Stimulated activated CD4-positive, alpha-beta T cell treated with anti-CD3 and anti-CD28 coated beads, Interleukin-2, amount 100 ng/mL, for 24 hours (primary cell): ENCODE results near the gene WWOX.
A peak's percentile ranks its signal among the peaks of the same experiment; 100 is the strongest.
"Not testable (repeated sequence)": the region's sequence is repeated elsewhere in the genome, so short reads cannot be mapped to it uniquely, and the experiment has no call there.

Experiments used
- DNase-seq, 2 donors: peaks; one replicate each; pipeline ENCODE4 v3.0.0-alpha.2; 2020

Gene WWOX

DNA sequence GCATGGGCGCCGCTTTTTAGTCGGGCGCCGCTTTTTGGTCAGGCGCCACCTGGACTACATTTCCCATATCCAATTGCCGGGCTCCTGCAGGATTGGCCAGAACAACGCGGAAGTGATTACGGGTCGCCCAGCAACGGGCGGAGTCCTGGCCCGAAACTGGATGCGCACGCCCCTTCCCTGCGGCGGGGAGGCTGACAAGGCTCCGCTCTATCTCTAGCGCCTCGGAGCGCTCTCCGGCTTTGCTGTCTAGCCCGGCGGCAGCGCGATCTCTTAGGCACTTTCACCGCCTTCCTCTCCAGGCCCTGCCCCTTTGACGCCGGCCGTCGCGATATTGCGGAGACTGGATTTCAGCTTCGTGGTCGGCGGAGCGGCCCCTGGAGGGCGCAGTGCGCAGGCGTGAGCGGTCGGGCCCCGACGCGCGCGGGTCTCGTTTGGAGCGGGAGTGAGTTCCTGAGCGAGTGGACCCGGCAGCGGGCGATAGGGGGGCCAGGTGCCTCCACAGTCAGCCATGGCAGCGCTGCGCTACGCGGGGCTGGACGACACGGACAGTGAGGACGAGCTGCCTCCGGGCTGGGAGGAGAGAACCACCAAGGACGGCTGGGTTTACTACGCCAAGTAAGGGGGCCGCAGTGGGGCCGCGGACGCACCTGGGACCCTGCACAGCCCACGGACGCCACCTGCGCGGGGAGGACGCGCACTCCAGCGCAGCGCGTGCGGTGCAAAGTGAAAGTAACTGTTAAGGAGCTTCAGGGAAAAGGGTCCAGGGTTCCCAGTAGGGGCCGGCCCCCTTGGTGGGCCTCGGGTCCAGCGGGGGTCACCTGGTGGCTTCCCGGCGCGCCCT, at the start of gene WWOX:
Gene WWOX, plus strand, starts transcription at position 384 of the 841 bp plus-strand sequence.
- DNase-seq, result peak; percentile 93 to 95

DNA sequence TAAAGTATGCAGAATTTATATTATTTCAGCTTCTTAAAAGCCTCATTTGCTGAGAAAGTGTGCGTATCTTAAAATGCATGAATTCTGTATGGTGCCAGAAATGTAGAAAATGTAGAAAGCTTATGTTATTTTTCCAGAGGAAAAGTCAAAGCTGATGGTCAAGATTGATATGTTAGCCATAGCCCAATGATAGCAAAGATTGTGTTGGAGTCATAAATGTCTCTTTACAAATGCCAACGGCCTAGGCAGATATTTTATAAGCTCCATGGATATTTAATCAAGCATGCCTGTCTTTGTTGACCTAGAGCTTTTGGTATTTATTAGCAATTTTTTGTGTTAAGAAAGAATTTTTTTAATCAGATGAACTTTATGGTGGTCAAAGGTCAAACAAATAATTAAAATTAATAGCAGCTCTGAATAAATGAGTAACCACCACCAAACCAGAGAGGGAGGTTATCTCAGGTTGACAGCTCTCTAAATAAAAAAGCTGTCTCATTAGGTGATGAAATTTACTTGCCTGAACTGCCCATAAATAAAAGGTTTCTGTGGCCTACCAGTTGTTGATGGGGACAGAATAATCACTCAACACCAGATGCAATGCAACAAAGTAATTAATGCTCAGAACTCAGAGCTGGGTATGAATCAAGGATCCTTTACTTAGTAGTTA, 48.6 kb upstream of the WWOX start:
- no peak for DNase-seq

DNA sequence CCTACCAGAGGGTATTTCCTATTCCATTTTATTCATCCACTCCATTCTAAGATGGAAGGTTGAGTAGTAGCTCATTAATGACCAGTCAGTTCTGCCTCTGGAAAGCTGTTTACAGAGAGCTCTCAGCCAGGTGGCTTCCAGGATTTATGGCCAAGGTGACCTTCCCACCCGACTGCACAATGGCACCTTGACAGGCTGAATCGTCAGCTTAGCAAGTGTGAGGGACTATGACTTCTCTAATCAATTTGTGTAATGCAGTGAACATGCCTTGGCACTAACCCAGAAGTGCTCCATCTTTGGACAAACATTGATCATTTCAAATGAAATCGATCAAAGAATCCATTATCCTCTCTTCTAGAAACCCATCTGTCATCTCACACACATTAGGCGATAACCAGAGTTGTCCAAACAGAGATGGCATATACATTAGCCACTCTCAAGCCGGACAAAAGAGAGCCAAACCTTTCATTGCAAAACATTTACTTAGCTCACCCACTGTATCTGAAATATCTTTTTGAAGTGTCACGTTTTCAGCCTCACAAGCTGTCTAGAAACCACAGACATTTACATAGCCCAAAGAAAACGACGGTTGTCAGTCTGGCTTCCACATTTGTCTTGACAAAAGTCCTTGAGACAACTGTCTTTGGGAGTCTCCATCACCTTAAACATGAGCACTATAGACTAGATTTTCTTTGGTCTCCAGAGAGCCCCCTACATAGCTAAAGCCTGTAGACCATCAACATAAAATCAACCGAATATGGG, 41.5 kb upstream of the WWOX start:
- DNase-seq, result no peak

DNA sequence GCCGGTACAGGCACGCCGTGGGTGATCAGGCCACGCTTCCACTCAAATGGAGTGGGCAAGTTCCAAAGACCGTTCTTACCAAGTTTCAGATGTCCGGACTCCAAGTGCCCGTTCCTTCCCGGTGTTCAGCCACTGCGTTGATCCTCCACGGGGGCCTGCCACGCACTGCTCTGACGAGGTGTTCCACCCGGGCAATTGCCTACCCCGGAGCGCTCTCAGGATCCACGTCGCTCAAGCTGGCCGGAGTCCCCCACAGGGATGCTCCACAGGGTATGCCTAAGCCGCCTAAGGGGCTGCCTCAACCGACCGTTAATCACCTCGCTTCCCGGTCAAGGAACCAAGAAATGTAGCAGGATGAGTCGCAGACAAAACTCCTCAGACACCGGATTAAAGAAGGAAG, 39.6 kb upstream of the WWOX start:
- DNase-seq, result not testable (repeated sequence)

DNA sequence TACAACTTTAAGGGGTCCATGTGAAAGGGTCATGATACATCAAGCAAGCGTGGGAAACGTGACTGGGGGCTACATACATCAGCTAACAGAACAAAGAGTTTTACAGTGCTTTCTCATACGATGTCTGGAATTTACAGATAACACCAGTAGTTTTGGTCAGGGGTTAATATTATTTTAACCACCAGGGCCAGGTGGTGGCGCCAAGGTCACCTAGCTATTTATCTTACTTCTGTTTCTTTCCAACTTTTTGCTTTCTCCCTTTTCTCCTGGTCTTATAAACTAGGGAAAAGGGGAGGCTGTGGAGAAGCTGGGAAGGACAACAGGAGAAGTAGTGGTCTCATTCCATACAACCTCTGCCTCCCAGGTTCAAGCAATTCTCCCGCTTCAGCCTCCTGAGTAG, 39.2 kb upstream of the WWOX start:
- DNase-seq, result no peak

DNA sequence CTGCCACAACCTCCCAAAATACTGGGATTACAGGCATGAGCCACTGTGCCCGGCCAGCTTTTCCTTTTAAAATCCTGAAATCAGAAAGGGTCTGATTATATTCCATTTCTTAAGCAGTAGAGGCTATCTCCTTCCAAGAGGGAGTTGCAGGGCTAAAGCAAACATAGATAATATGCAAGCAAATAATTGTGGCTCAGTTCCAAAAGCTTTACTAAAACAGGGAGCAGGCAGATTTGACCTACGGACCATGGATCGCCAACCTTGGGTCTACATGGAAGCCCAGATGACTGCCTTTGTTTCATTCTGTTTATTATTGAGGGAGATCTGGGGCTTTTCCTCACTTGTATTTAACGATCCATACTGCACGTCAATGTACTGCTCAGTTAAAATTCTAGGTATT, 38.6 kb upstream of the WWOX start:
- DNase-seq, result no peak

DNA sequence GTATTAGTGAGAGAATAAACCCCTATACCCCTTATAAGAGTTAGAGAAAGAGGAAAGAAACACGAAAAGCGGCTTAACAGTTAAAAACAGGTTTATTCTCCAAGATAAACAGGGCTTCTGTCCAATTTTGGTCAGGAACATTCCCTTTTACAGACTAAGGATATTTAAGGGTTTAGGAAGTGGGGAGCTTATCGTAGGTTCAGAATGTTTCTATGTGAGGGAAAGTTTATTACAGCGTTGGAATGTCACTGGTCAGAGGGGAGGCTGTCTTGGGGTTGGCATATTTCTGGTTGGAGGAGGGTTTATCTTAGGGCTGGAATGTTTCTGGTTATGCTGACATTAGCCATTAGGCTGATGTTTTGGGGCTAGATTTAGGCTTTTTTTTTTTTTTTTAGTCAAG, 34.1 kb upstream of the WWOX start:
- DNase-seq, result no peak

DNA sequence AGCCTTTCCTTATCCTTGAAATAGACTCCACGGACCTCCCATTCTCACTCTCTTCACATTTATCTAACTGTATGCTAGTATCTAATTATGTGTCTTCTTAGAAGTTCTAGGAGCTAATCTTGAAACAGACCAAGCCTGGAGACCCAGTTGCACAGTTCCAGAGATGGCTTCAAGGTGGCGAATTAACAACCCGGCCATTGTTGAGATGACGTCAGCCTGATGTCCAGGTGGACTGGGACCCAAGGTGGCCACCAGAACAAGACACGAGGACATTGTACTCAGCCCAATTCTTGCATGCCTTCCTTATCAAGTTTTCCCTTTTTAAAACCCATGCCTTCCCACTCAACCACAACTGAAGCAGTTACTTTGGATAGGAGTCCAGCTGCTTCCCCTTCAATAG, 29.5 kb upstream of the WWOX start:
- DNase-seq, result no peak

DNA sequence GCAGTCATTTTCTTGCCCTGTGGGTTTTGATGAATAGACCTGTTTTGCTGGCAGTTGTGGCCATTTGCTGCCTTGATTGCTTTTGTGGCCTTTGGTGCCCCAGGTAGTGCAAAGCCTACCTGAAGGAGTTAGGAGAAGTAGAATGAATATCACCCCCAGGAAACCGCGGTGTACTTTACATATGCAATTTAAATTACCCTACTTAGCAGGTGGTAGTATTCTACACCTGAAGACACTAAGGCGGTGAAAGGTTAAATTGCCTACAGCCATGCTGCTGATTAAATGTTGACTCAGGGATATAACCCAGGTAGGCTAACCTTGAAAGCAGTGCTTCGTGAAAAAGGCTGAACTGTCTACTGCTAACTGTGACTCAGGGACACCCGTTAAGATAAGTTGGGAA, 27.2 kb upstream of the WWOX start:
- DNase-seq, result no peak

DNA sequence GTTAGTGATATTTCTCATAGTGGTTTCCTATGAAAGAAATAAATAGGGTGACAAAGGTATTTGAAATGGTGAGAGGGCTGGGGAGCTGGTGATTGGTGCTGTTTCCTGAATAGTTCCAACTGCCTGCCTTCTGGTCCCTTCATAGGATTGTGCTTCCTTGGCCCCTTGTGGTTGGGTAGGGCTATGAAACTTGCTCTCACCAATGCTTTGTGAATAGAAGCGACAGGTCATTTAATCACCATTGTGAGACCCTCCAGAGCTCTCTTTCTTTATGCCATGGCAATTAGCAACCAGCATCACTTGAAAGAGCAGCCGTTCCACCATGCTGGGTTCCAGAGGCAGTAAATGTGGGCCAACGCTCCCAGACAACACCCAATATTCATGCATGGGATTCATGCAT, 23.7 kb upstream of the WWOX start:
- no peak for DNase-seq

DNA sequence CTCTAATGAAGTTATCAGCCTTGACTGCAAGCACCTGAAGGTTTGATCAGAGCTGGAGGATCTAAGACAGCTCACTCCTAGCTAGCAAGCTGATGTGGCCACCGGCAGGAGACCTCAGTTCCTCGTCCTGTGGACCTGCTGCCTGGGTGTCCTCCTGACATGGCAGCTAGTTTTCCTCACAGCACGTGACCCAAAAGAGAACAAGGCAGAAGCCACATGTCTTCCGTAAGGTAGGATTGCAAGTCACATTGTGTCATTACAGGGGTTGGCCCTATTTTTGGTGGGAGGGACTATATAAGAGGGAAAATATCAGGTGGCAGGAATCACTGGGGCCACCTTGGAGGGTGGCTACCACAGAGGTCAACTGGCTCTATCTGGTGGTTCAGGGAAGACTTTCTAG, 18.1 kb upstream of the WWOX start:
- DNase-seq, result no peak

DNA sequence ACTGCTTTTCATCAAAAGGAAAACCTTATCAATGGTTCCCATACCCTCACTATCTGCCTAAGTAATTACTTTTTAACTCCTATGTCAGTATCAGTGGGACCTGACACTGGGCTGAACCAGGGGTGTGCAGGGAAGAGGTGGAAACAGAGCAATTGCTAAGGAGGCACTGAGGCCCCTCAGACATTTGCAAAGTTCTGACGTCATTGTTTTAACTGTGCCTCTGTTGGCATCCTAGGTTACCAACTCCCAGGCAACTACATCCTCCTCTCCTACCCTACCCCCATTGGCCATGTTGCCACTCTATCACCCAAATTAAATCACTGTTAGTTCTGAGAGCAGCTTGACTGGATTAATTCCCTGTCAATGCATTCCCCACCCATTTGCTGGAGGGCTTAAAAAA, 8.0 kb upstream of the WWOX start:
- no peak for DNase-seq

DNA sequence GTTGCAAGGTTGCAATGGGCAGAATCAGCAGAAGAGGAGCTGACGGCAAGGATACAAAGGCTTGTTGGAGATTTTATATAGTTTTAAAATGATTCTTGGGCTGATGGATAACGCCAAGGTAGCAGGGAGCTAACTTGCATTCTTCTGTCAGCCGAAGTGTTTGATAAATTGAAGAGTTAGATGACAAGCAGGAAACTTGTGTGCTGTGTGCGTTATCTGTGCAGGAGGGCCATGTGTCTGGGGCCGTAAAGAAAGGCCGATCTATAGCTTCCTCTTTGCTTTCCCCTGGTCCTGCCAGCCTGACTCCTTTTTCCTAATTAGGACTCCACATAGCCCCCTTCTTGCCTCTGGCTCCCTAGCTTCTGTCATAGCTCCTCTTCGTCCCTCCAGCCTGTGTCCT, 6.7 kb upstream of the WWOX start:
- DNase-seq, result no peak

DNA sequence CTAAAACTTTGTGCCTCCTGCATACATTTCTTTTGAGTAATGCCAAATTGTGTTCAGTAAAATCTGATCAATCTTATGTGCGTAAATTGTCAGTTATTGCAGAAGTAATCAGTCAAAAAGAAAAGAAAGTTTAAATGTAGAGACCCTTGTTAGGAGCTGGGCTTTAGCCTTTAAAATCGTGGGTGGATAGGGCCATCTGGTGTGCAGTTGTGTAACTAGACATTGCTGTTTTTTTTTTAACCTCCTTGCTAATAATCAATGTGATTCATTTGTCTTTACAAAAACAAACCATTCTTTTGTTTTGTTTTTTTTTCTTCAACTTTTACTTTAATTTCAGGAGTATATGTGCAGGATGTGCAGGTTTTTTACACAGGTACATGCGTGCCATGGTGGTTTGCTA, 5.3 kb upstream of the WWOX start:
- no peak for DNase-seq

DNA sequence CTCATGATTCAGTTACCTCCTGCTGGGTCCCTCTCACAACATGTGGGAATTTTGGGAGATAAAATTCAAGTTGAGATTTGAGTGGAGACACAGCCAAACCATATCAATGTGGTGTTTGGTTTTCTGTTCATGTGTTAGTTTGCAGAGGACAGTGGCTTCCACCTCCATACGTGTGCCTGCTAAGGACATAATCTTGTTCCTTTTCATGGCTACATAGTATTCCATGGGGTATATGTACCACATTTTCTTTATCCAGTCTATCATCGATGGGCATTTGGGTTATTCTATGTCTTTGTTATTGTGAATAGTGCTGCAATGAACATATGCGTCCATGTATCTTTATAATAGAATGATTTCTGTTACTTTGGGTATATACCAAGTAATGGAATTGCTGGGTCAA, 4.5 kb upstream of the WWOX start:
- no peak for DNase-seq

DNA sequence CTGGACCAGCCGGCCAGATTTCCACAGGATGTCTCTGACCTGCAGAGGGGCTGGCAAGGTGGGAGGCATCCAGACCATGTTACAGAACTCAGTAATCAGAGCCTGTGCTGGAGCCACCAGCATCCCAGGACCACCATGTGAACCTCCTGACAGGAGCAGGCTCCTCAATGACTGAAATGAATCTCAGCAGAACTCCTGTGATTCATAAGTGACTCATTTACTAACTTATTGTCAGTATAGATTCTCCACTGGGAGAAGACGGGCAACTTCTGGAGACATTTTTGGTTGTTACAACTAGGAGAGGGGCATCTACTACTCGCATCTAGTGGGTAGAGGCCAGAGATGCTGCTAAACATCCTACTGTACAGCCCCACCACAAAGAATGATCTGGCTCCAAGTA, 3.1 kb upstream of the WWOX start:
- DNase-seq, result no peak

DNA sequence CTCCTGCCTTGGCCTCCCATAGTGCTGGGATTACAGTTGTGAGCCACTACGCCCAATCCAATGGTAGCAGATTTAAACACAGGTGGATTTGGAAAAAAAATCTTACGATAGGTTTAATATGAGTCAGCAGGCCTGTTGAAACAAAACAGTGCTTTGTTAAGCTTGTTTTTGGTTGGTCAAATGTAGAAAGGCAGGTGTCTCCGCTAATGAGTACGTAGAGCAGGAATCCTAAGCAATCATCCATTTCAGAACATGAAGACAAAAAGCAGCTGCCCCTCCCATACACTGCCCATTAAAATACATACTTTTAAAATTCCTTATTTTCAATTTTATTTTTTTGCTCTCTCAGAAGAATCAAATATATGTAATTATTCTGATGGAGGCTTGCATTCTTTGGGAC, 1.9 kb upstream of the WWOX start:
- DNase-seq, result no peak

DNA sequence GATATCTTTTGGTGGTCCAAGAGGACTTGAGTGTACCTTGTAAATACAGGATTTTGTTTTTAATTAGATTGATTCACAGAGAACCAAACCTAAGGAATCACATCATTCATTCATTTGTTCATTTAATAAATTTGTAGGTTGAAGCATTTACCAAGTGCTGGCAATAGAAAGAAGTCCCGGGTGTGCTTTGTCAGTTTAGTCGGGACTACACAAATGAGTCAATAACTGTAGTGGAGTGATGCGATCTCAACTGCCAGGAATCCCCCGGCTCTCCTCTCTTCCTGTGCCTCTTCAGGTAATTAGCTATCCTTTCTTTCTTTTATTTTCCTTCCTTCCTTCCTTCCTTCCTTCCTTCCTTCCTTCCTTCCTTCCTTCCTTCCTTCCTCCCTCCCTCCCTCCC, 1.4 kb upstream of the WWOX start:
- no peak for DNase-seq

DNA sequence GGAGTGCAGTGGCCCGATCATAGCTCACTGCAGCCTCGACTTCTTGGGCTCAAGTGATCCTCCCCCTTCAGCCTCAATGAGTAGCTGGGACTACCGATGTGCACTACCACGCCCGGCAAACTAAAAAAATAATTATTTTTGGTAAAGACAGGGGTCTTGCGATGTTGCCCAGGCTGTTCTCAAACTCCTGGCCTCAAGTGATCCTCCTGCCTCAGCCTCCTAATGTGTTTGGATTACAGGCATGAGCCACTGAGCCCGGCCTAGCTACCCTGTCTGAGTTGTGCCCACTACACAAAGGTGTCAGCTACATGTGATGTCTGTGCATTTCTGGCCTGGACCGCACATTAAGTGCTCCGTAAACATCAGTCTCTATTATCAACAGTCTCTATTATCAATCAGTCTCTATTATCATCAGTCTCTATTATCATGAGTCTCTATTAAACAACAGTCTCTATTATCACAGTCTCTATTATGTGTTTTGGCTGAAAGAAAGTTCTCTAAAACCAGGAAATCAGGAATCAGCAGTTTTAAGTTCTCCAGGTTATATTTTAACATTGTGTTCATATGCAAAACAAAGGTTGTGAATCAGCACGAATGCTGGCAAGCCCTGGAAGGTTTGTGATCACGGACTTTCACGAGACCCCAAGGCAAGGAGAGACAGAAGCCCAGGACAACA, 721 bp upstream of the WWOX start:
- DNase-seq, result no peak

DNA sequence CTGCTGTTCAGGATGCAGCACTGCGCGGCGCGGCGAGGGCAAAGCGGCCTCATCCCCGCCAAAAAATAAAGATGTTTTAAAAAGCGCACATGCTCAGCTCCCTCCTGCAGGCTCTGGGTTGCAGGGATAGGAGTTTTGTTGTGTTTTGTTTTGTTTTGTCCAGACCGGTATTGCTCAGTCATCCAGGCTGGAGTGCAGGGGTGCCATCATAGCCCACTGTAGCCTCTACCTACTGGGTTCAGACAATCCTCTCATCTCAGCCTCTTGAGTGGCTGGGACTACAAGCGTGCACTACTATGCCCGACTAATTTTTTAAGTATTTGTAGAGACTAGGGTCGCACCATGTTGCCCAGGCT, 636 bp downstream of the WWOX start:
- peak in 1 of 2 donors; percentile 75 for DNase-seq

DNA sequence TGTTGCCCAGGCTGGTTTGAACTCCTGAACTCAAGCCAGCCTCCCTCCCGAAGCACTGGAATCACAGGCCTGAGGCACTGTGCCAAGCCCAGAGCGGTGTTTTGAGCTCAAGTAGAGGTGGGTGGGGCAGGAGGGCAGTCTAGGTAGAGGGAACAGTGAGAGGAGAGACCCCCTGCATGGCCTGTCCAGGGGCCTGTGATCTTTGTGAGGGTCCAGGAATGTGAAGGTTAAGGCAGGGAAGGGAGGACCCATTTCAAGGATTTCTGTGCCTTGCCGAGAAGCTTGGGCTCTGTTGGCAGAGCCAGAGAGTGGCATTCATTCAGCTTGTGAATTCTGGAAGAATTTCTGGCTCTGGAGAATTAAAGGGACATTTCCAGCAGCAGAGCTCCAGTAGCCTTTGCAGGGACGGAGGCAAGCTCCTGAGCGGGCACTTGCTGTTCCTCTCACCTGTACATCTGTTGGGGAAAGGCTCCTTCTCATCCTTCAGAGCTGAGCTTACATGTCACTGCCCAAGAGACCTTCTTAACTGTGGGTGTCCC, 2.7 kb downstream of the WWOX start:
- no peak for DNase-seq

DNA sequence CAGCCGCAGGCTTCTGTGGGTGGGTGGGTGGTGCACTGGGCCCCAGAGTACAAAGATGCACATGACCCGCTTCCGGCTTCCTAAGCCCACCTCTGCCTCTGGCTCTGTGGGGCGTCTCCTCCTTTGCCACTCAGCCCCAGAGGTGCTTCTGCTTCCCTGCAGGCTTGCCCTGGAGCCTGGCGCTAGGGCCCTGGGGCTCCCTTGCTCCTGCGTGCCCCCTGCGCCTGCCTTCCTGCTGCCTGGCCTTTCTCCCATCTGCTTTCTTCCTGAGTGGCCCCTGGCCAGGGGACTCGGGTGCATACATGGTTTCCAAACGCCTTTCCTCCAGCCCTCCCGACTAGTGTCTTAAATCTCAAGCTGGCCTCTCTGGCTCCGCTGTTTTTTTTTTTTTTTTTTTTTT, 3.4 kb downstream of the WWOX start:
- DNase-seq, result no peak

DNA sequence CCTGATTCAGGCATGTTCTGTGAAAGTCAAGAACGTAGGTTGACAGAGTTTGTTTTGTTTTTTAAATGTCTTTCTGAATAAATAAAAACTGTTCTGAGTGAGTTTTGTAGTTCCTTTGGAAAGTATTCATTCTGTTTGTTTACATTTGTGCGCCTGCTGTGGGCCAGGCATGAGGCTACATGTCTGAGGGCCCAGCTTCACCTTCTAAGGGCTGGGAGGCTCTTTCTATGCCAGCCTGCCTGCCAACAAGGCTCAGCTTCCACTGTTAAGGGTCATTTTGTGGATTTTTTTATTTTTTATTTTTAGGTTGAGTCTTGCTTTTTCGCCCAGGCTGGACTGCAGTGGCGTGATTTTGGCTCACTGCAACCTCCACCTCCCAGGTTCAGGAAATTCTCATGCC, 6.1 kb downstream of the WWOX start:
- no peak for DNase-seq
